GM23248 (cell line): ENCODE results near the gene CANT1.

ENCODE experiments used
- EZH2 ChIP-seq: fragments of 200-600 bp; sonication (generic); IDR thresholded peaks from 2 replicates; pipeline ENCODE4 v1.6.1; 2018; ENCODE audit warnings: antibody characterized with exemption, mild to moderate bottlenecking; ENCODE audit not compliant: insufficient read depth, poor library complexity, severe bottlenecking
- EZH2phosphoT487 ChIP-seq: fragments of 200-600 bp; sonication (generic); IDR thresholded peaks from 2 replicates; pipeline ENCODE4 v1.6.1; 2018; ENCODE audit warnings: antibody characterized with exemption, moderate library complexity, mild to moderate bottlenecking, low read depth; ENCODE audit not compliant: insufficient read depth

- no peak for TF ChIP-seq EZH2
- no peak for TF ChIP-seq EZH2phosphoT487
Measured at GRCh38 chr17:79031996-79032875, 22.7 kb upstream of the CANT1 start.
